ENCODE measurements around the gene TSEN34.

DNA sequence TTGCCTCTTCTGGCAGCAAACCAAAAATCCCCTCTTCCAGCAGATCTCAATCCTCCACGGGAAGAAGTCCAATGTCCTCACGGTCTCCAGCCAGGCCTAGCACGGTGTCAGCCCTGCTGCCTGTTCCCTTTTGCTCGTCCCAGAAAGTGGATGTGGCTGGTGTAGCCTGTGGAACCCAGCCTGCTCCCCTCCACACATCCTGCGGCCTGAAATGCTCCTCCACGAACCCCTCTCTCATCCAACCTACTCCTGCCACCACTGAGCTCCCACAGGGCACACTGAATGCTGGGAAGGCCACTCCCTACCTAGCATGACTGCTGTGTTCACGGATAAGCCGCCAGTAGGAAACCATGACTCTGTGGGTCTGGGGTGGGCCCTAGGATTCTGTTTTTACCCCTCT is 4.8 kb upstream of the TSEN34 start:
- TF ChIP-seq POLR2A (IDR thresholded peaks at IDR 0.05; ENCODE audit: low read length) (no peak), GATA1 (IDR thresholded peaks at IDR 0.05; ENCODE audit: low read depth, low read length) (no peak)

Measured in erythroblast (primary cell).